Embryonic facial prominence (tissue), 1 donor: ENCODE results near the gene MUC6.

Experiments used
- DNase-seq: peaks from one replicate; pipeline ENCODE4 v3.0.0-alpha.2; 2016; ENCODE audit errors: extremely low spot score

MUC6 gene

DNA sequence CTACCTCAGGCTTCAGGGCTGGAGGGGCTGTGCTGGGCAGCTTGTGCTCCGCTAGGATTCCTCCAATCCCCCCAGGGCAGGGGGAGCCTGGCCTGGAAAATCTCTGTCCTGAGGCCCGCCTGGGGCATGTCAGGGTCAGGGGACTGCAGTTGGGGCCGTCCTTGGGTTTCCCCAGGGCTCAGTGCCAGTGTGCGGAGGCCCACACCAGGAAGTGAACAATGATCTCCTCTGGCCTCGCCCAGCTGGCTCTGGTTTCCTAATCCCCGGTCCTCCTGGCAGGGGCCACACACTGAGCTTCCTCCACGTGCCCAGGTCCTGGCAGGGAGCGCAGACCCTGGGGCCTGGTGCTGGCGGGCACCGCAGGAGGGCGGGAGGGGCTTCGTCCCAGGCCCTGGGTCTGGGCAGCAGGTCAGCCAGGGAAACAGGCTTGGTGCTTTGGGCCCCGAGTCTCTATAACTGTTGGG, 36.8 kb upstream of the MUC6 start:
- no peak for DNase-seq

- no peak for DNase-seq
Observed at GRCh38 chr11:1072821-1073231, 36.3 kb upstream of the MUC6 start.

DNA sequence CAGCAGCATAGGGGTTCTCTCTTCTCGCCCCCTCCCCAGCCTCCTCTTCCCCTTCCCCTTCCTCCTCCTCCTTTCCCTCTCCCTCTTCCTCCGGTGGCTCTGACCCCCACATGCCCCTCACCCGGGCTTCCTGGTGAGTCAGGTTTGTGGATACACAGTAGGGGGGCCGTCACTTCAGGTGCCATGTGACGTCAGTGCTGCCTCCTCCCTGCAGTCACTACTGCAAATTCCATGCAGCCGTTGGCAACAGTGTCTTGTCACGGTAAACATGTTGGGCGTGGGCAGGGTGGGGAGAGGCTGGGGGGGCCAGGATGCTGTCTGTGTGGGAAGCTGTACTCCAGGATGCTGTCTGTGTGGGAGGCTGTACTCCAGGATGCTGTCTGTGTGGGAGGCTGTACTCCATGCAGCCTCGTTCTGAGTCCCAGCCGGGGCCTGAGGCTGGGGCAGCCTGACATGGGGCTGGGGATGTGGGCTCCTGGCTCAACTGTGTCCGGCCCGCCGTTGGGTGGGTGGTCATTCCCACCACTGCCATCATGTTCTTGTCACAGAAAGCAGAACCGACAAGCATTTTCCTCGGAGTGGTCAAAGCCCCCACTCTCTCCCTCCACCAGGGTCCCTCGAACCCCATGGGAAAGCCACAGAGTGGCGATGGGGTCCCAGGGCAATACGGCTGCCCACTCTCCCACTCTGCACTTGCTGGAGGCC, 35.8 kb upstream of the MUC6 start:
- no peak for DNase-seq

GRCh38 chr11:1071571-1072115, 35.1 kb upstream of the MUC6 start:
- no peak for DNase-seq

DNA sequence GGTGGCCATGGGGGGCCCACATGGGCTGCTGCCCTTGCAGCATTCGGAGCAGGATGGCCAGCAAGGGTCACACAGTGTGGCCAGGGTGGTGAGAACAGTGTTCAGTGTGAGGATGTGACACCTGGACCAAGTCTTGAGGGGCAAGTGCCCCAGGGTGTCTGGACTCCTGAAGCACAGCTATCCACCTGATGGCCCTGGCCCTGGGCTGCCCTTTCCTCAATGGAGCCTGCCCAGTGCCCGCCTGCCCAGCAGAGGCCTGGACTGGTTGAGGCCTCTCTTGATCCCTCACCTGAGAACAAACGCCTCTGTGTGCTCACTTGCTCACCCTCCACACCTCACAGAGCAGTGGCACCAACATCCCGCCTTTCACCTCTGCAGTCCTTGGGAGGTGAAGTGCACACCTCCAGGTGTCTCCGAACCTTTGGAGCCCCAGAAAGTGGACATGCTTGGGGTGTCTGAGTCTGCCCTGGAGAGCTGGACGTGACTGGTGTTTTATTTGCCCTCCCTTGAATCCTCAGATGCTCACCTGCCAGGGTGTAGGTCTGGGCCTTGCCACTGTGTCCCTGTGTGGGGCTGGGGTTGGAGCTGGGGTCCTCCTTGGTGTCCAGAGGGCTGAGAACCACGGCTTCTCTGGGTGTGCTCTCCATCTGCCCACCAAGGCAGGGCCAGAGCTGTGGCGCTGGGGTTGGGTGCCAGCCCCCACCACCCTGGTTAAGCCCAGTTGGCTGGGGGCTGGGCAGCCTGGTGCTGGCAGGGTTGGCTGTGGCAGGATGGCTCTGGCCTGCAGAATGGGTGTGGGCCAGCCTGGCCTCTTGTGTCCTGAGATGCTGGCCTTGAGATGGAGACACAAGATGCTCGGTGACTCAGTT, 34.3 kb upstream of the MUC6 start:
- DNase-seq = no peak

GRCh38 chr11:1069740-1070139, 33.2 kb upstream of the MUC6 start:
- no peak for DNase-seq

DNA sequence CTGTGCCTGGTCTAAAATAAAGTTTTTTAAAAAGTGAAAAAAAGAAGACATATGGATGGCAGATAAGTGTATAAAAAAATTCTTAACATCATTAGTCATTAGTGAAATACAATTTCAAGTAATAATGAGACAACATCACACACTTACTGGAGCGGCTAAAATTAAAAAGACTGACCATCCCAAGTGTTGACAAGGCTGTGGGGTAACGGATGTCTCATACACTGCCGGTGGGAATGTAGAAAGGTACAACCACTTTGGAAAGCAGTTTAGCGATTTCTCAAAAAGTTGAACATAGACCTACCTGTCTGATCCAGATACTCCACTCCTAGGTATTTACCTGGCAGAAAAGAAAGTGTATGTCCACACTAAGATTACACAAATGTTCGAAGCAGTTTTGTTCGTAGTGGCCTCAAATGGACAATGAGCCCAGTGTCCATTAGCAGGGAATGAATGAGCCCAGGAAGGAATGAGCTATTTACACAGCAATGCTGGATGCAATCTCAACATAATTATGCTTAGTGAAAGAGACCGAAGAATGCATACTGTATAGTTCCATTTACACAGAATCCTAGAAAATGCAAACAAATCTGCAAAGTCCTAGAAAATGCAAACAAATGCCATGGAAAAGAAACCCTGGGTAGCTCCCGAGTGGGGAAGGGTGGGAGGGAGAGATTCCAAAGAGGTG, 31.4 kb upstream of the MUC6 start:
- no peak for DNase-seq

DNA sequence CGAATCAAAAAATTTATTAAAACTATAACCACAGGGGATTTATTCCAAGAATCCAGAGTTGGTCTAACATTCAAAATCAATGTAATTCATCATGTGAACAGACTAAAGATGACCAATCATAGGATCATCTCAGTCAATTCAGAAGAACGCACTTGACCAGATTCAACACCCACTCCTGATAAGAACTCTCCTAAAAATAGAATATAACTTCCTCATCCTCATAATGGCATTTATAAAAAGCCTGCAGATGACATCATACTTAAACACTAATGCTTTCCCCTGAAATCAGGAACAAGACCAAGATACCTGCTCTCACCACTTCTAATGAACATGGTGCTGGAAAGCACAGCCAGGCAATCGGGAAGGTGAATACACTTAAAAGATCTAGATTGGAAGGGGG, 27.6 kb upstream of the MUC6 start:
- DNase-seq = no peak

DNA sequence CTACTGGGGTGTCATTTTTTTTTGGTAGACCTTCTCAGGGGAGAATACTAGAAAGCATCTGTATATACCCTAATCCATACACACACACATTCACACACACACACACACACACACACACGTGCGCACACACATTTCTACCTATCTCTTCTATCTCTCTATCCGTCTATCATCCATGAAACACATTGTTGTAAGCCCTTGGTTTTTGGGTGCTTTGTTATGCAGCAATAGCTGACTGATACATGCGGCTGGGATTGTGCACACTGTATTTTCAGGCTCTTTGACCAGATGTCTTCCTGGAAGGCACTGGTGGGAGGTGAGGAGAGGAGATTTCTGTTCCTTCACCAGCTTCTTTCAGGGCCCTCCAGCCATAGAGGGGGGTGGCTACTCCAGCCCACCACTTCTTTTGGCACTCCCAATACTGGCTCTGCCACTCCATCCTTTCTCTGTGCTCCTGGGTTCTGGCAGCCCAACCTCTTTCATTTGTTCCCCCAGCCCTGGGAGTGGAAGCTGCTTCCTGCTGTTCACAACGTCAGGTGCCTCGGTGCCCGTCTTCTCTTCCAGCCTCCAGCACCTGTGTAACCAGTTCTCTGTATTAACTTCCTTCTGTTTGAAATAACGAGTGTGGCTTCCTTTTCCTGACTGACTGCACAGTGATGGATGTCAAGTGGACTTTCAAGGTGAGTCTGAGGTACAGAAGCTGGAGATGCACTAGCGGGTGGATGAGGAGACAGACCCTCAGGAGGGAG, 25.7 kb upstream of the MUC6 start:
- DNase-seq = no peak

GRCh38 chr11:1060852-1061616, 24.5 kb upstream of the MUC6 start:
- no peak for DNase-seq

- no peak for DNase-seq
Observed at GRCh38 chr11:1060410-1060809, 23.9 kb upstream of the MUC6 start.

DNA sequence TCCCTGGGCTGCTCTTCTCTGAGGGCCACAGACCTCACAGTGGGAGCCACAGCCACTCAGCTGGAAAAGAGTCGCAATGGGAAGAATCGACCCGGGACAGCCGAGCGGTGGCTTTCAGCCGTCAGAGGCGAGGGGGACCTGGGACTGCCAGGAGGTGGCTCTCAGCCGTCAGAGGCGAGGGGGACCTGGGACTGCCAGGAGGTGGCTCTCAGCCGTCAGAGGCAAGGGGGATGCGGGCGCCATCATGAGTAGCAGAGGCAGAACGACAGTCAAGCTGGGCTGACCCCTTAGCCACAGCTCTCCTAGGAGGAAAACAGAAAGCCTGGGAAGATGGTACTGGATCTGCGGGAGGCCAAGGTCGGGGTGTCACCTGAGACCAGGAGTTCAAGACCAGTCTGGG, 23.2 kb upstream of the MUC6 start:
- no peak for DNase-seq

DNA sequence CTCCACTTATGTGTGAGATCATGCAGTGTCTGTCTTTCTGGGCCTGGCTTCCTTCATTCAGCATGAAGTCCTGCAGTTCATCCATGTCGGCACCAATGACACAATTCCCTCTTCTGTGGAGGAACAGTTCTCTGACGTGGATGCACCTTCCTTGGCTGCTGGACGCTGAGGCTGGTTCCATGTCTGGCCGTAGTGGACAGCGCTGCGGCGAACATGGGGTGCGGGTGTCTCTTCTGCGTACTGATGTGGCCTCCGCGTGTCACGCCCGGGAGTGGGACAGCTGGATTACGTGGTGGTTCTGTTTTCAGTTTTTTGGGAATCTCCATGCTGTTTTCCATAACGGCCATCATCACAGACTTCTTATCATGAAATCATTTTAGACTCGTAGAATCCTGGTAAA, 21.3 kb upstream of the MUC6 start:
- no peak for DNase-seq

- no peak for DNase-seq
Observed at GRCh38 chr11:1055990-1056771, 19.7 kb upstream of the MUC6 start.

DNA sequence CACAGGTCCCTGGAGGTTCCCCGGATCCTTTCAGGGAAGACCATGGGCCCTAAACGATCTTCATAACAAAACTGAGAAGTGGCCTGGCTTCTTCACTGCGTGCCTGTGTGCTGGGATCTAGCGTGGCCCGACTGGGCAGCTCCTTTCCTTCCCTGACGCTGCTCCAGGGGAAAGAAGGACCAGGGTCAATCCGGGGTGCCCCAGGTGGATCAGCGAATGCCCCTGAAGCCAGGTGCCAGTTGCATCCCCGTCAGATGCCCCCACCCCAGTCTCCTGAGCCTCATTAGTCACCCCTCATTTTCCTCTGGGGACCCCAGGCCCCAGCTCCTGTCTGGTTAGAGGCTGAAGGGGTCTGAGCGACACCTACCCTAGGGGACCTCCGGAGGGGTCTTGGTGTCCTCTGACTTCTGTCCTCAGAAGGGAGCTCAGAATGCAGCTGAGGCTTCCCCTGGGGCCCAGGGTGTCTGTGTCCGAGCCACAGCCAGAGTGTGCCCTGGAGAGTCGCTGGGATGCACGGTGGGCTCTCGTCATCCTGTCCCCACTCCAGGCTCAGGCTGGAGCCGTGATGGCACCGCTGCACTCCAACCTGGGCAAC, 18.7 kb upstream of the MUC6 start:
- no peak for DNase-seq

DNA sequence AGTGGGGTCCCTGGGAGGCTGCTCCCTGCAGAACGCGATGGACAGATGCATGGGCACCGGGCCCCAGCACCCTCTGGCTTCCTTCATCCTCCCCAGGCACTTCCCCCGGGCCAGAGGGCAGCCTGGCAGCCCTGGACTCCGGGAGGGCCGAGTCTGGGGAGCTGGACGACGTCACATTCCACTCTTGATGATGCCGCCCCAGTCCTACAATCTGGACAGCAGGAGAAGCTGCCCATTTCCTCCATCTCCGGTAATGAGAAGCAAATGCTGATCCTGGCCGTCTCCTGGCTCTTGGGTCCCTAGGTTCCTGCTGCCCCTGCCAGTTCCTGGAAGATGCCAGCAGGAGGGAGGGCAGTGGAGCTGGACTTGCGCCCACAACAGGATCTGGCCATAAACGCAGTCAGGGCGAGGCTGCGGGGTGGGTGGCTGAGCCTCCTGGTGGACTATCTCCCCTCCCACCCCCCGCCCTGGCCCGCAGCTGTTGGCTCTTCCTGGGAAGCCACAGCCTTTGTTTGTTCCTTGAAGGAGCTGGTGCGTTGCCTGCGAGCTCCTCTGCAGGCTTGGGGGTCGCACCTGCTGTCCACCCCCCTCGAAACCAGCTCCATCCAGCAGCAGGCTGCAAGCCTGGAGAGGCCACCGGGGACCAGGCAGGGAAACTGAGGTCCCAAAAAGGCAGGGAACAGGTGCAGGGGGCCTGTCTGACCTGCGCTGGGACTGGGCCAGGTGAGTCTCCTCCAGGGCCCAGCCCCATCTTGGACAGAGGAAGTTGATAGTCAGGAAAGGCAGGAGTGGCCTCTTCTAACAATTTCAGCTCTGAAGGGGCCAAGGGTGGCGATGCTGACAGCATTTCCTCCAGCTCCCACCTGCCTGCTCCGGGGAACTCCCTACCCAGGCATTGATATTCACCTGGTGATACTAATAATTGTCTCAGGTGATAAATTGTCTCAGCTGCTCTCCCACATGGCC, 17.9 kb upstream of the MUC6 start:
- no peak for DNase-seq

GRCh38 chr11:1053121-1053901, 16.8 kb upstream of the MUC6 start:
- DNase-seq = no peak
